Activated CD4-positive, alpha-beta T cell treated with anti-CD3 and anti-CD28 coated beads for 36 hours (primary cell): ENCODE data around the gene MEIOC. TPM values are rescaled to one million over a fixed set of nuclear protein-coding genes. Genes with fewer than 3 reads are reported as not detected.
"Not testable (repeated sequence)": the region's sequence is repeated elsewhere in the genome, so short reads cannot be mapped to it uniquely, and the experiment has no call there.

Experiments
- ATAC-seq: fragments of 200-7000 bp; cut with Tn5 transposase; one replicate; pipeline ENCODE4 v1.10.0; 2021; ENCODE audit warnings: mild to moderate bottlenecking, moderate library complexity
- CTCF ChIA-PET: fragments of 350-600 bp; sonication (Branson Sonifier 250); formaldehyde crosslinking; loops from one replicate; lab custom pipeline; 2021; ENCODE audit warnings: antibody characterized with exemption; lab: Charles Lee
- POLR2A ChIA-PET: fragments of 350-600 bp; sonication (Branson Sonifier 250); formaldehyde crosslinking; loops from one replicate; lab custom pipeline; 2021; ENCODE audit warnings: antibody characterized with exemption, inconsistent platforms; lab: Charles Lee
- DNase-seq: peaks from one replicate; pipeline ENCODE4 v3.0.0-alpha.2; 2020
- H3K27ac Mint-ChIP-seq: one replicate; pipeline ENCODE4 v1.8.0; 2021; ENCODE audit warnings: mixed read lengths
- H3K27me3 Mint-ChIP-seq: one replicate; pipeline ENCODE4 v1.8.0; 2021; ENCODE audit warnings: mixed read lengths
- H3K36me3 Mint-ChIP-seq: one replicate; pipeline ENCODE4 v1.8.0; 2021; ENCODE audit warnings: low read depth, mixed read lengths
- H3K4me1 Mint-ChIP-seq: one replicate; pipeline ENCODE4 v1.8.0; 2021; ENCODE audit warnings: mixed read lengths
- H3K4me3 Mint-ChIP-seq: one replicate; pipeline ENCODE4 v1.8.0; 2021; ENCODE audit warnings: mild to moderate bottlenecking, moderate library complexity, mixed read lengths
- H3K9me3 Mint-ChIP-seq: one replicate; pipeline ENCODE4 v1.8.0; 2021; ENCODE audit warnings: low read depth, mixed read lengths
- intact Hi-C, 2 experiments: fragments of 100-400 bp; cut with DNase I in 1 of 2; cut with micrococcal nuclease in 1 of 2; formaldehyde crosslinking; loops; one replicate each; pipeline versions ENCODE4 v1.14.2 to v1.15.1; 2022 to 2024; cut with DNase I, micrococcal nuclease
- total RNA-seq, 2 experiments: library from RNA; stranded (reverse); gene quantifications; one replicate each; pipeline ENCODE4 v1.2.3, GENCODE V29; 2021

Gene MEIOC
- total RNA-seq, 2 experiments from 2014 or later: 0.18 to 0.53 TPM

DNA sequence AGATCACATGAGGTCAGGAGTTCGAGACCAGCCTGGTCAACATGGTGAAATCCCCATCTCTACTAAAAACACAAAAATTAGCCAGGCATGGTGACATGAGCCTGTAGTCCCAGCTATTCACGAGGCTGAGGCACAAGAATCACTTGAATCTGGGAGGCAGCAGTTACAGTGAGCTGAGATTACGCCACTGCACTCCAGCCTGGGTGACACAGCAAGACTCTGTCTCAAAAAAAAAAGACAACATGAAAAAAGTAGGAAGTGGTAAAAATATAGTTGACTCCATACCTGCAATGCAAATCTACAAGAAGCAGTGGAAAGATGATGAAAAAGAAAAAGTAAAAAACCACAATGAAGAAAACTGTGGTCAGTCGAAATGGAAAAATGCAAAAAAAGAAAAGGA is 27.0 kb downstream of the MEIOC start:
- DNase-seq, H3K27ac Mint-ChIP-seq, H3K4me3 Mint-ChIP-seq, H3K27me3 Mint-ChIP-seq, ATAC-seq, H3K9me3 Mint-ChIP-seq, intact Hi-C loops, POLR2A ChIA-PET: not testable (repeated sequence)
- Mint-ChIP-seq H3K4me1 (peaks cover 13% of the 10 kb centered on the region), H3K36me3 (peaks cover 25% of the 10 kb centered on the region)
- CTCF ChIA-PET: interaction anchor here (1.8 kb wide), 1 partner anchor 10 kb away, joined by 9 read pairs; no protein-coding TSS in a partner anchor

DNA sequence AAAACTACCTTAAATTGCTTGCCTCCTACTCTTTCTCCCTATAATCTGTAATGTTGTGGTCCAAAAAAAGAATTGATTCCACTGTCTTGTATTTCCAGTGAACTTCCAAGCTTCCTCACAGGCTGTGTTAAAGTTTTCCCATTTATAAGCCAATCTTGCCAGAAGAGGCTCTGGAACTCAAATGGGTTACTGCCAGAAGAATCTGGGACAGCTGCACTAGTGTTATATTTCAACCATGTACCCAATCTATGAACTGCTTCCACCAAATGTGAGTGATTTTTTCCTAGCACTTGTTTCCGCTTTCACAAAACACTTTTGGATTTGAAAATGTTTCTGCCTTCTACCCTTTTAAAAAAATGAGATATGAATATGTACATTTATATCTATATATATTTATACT is 31.5 kb downstream of the MEIOC start:
- Mint-ChIP-seq H3K27me3 (no peaks in the 10 kb centered on the region), H3K4me3 (no peak overlapping the region), H3K27ac (no peak overlapping the region), H3K9me3 (no peaks in the 10 kb centered on the region), H3K4me1 (peaks cover 33% of the 10 kb centered on the region), H3K36me3 (peaks cover 16% of the 10 kb centered on the region)
- ChIA-PET POLR2A (interaction anchor here (0.6 to 0.7 kb wide), 2 partner anchors 131 to 631 kb away, joined by 3 to 11 read pairs; partner anchors contain the start of gene FZD2), CTCF (interaction anchor here (1.0 to 1.2 kb wide), 3 partner anchors 21 to 92 kb away, joined by 3 to 6 read pairs (median 4); partner anchors contain the start of gene DBF4B)
- DNase-seq (no peak), ATAC-seq (no peak)
- intact Hi-C loops: loop anchor here in 1 of 2 experiments (2.0 kb wide), 1 partner anchor 373 kb away; the partner anchor contains the start of gene NMT1

DNA sequence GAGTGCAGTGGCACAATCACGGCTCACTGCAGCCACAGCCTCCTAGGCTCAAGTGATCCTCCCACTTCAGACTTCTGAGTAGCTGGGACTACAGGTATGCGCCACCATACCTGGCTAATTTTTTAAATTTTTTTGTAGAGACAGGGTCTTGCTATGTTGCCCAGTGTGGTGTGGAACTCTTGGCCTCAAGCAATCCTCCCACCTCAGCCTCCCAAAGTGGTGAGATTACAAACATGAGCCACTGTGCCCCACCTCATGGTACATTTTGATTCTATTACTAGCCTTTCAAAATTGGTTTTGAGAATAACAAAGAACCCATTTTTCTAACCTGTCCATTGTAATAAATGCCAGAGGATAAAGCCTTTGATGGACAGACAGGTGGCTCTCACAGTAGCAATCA is 31.9 kb downstream of the MEIOC start:
- CTCF ChIA-PET: interaction anchor here (0.6 to 1.2 kb wide), 7 partner anchors 16 to 568 kb away, joined by 3 to 6 read pairs (median 3); partner anchors contain the start of gene DBF4B
- POLR2A ChIA-PET: interaction anchor here (0.7 kb wide), 1 partner anchor 131 kb away, joined by 3 read pairs; the partner anchor contains the start of gene FZD2
- no peak for ATAC-seq

DNA sequence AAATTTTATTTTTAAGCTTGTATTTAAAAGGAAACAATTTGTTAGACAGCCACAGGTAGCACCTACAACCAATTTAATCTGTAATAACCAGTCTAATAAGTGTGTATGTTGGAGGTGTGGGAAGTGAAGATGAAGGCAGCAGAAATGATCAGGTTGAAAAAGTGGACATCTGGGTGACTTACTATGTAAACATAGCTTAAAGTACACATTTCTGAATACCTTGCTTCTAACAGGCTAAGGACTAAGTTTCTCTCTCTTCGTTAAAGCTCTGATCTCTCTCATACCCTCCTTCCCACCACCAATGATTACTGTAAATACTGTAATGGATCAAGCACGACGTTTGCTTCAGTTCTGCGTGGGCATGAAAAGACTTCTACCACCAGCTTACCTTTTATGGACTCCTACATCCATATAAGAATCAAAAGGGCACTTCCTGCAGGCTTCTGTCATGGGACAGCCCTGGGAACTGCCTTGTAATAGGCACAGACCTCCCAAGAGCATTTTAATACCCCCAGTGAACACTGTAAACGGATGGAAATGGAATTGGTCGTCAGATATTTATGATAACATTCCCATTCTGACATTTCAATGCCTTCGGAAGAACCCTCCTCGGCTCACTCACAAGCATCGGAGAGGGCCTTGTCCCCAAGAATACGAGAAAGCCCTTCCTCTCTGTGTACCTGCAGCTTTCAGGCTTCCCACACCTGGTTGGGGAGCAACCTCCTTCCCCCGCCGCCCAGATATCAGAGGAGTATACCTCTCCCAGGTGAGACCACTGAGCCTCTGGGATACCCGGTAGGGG is 32.6 kb downstream of the MEIOC start:
- Mint-ChIP-seq H3K27ac (peak overlapping the region; percentile 93), H3K4me1 (peaks cover 27% of the 10 kb centered on the region), H3K4me3 (peak overlapping the region; percentile 86), H3K27me3 (no peaks in the 10 kb centered on the region), H3K9me3 (no peaks in the 10 kb centered on the region), H3K36me3 (peaks cover 8% of the 10 kb centered on the region)
- ChIA-PET CTCF (interaction anchor here (0.6 to 1.2 kb wide), 8 partner anchors 16 to 568 kb away, joined by 3 to 6 read pairs (median 3); partner anchors contain the start of gene DBF4B), POLR2A (interaction anchor here (0.6 to 1.8 kb wide), 3 partner anchors 19 to 211 kb away, joined by 3 to 6 read pairs (median 3); partner anchors contain the start of genes DBF4B and FZD2)
- DNase-seq: peak; percentile 12
- peak; percentile 20 for ATAC-seq
- intact Hi-C loops: loop anchor here (1.0 to 2.0 kb wide), 4 partner anchors 19 to 372 kb away; partner anchors contain the start of genes DBF4B (in 2 of the 2), EFTUD2 (in 1 of the 2) and NMT1 (in 1 of the 2)

More for the DNA sequence above, 31.9 kb downstream of the MEIOC start:
- Mint-ChIP-seq H3K36me3 (peaks cover 14% of the 10 kb centered on the region), H3K27me3 (no peaks in the 10 kb centered on the region), H3K4me1 (peaks cover 33% of the 10 kb centered on the region), H3K27ac (no peak overlapping the region), H3K9me3 (no peaks in the 10 kb centered on the region), H3K4me3 (peak overlapping the region; percentile 86)
- intact Hi-C loops: loop anchor here in 1 of 2 experiments (2.0 kb wide), 1 partner anchor 373 kb away; the partner anchor contains the start of gene NMT1
- DNase-seq: no peak

DNA sequence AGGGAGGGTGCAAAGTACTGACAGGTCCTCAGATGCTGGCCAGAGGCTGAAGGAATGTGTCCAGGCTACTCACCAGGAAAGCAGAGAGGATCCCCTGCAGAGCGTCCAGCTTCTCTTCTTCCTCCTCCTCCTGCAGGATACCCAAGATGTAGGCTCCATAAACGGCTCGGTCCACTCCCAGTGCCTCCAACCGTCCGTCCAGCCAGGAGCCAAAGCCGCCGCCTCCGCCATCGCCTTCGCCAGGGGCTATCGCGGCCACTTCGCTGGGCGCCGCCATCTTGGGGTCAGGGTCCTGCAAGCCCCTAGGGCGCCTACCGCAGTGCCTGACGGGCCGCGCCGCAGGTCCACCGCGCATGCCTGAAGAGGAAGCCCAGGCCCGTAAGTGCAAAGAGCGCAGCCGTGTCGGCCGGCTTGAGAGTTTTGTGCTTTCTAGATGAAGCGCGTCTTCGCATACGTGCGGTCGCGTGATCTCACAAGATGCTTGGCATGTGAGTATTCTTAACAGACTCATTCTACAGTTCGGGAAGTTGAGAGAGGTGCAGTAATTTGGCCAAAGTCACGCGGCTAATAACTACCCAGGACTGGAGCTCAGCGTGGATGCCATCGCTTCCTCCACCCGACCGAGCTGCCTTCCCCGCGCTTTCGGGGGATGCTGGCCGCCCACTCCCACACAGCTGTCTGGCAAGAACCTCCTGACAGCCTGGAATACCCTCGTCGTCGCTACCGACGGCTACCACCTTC is 33.4 kb downstream of the MEIOC start, which contains the start of gene CCDC43:
Gene CCDC43, minus strand, starts transcription at position 300 of the 741 bp plus-strand sequence. Its CDS starts 23 bp downstream, at position 277.
- Mint-ChIP-seq H3K9me3 (no peaks in the 10 kb centered on the region), H3K4me3 (peak within 1 kb of the TSS; percentile 86), H3K27me3 (no peaks in the 10 kb centered on the region), H3K4me1 (peaks cover 26% of the 10 kb centered on the region), H3K36me3 (peaks cover 8% of the 10 kb centered on the region), H3K27ac (peak within 1 kb of the TSS; percentile 93)
- peak; percentile 95 for DNase-seq
- ATAC-seq: peak; percentile 99
- CTCF ChIA-PET: interaction anchor here (0.7 to 1.0 kb wide), 2 partner anchors 44 to 156 kb away, joined by 3 to 5 read pairs; no protein-coding TSS in a partner anchor
- POLR2A ChIA-PET: interaction anchor here (0.6 to 1.8 kb wide), 3 partner anchors 19 to 211 kb away, joined by 3 to 6 read pairs (median 3); partner anchors contain the start of gene DBF4B
- intact Hi-C loops: loop anchor here (1.0 to 2.0 kb wide), 4 partner anchors 19 to 371 kb away; partner anchors contain the start of genes DBF4B (in 2 of the 2), EFTUD2 (in 1 of the 2) and NMT1 (in 1 of the 2)

DNA sequence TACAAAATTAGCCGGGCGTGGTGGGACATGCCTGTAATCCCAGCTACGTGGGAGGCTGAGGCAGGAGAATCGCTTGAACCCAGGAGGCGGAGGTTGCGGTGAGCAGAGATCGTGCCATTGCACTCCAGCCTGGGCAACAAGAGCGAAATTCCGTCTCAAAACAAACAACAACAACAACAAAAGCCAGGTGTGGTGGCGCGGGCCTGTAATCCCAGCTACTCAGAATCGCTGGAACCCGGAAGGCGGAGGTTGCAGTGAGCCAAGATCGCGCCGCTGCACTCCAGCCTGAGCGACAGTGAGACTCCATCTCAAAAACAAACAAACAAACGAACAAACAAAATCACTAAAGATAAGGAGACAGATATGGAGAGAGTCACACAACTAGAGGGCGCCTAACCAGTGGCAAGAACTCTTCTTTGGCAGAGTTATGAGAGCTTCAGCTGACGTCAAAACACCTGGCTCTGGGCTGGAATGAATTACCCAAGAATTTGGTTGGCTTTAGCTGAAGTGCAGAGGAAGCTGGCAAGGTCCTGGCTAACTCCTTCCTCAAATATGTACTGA is 34.6 kb downstream of the MEIOC start:
- ATAC-seq, H3K9me3 Mint-ChIP-seq, intact Hi-C loops, H3K27me3 Mint-ChIP-seq, H3K36me3 Mint-ChIP-seq: not testable (repeated sequence)
- ChIA-PET CTCF (interaction anchor here (0.5 to 1.3 kb wide), 7 partner anchors 10 to 1301 kb away, joined by 3 to 5 read pairs (median 3); no protein-coding TSS in a partner anchor), POLR2A (interaction anchor here (0.7 kb wide), 1 partner anchor 9 kb away, joined by 5 read pairs; no protein-coding TSS in a partner anchor)
- peak overlapping the region; percentile 86 for H3K4me3 Mint-ChIP-seq
- DNase-seq: peak; percentile 50
- peak overlapping the region; percentile 65 for H3K27ac Mint-ChIP-seq
- peaks cover 26% of the 10 kb centered on the region for H3K4me1 Mint-ChIP-seq

DNA sequence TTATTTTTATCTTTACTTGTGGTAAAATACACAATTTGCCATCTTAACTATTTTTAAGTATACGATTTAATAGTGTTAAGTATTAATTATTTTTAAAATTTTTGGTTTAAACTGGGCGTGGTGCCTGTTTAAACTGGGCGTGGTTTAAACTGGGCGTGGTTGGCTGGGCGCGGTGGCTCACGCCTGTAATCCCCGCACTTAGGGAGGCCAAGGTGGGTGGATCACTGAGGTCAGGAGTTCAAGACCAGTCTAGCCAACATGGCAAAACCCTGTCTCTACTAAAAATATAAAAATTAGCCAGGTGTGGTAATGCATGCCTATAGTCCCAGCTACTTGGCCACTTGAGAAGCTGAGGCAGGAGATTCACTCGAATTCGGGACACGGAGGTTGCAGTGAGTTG is 37.3 kb downstream of the MEIOC start:
- intact Hi-C loops: no loop called here
- POLR2A ChIA-PET: interaction anchor here (0.7 kb wide), 1 partner anchor 39 kb away, joined by 6 read pairs; no protein-coding TSS in a partner anchor

DNA sequence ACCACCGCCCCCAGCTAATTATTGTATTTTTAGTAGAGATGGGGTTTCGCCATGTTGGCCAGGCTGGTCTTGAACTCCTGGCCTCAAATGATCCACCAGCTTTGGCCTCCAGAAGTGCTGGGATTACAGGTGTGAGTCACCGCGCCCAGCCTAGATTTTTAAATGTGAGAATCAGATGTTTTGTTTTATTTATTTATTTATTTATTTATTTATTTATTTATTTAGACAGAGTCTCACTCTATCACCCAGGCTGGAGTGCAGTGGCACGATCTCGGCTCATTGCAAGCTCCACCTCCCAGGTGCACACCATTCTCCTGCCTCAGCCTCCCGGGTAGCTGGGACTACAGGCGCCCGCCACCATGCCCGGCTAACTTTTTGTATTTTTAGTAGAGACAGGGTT is 44.0 kb downstream of the MEIOC start:
- H3K27ac Mint-ChIP-seq, H3K27me3 Mint-ChIP-seq, DNase-seq, H3K36me3 Mint-ChIP-seq, ATAC-seq, H3K9me3 Mint-ChIP-seq, intact Hi-C loops, H3K4me1 Mint-ChIP-seq, H3K4me3 Mint-ChIP-seq: not testable (repeated sequence)
- POLR2A ChIA-PET: interaction anchor here (1.1 kb wide), 1 partner anchor 9 kb away, joined by 5 read pairs; no protein-coding TSS in a partner anchor
- CTCF ChIA-PET: interaction anchor here (1.0 to 1.2 kb wide), 2 partner anchors 8 to 9 kb away, joined by 3 read pairs; partner anchors contain the start of gene DBF4B

More for the DNA sequence above, 37.3 kb downstream of the MEIOC start:
- no peak overlapping the region for H3K27ac Mint-ChIP-seq
- peaks cover 17% of the 10 kb centered on the region for H3K4me1 Mint-ChIP-seq
- peaks cover 2% of the 10 kb centered on the region for H3K36me3 Mint-ChIP-seq
- CTCF ChIA-PET: interaction anchor here (0.6 to 2.0 kb wide), 4 partner anchors 10 to 541 kb away, joined by 3 to 9 read pairs (median 4); partner anchors contain the start of gene DBF4B
- DNase-seq (no peak), ATAC-seq (no peak)
- no peak overlapping the region for H3K4me3 Mint-ChIP-seq
- H3K27me3 Mint-ChIP-seq: no peaks in the 10 kb centered on the region
- no peaks in the 10 kb centered on the region for H3K9me3 Mint-ChIP-seq

DNA sequence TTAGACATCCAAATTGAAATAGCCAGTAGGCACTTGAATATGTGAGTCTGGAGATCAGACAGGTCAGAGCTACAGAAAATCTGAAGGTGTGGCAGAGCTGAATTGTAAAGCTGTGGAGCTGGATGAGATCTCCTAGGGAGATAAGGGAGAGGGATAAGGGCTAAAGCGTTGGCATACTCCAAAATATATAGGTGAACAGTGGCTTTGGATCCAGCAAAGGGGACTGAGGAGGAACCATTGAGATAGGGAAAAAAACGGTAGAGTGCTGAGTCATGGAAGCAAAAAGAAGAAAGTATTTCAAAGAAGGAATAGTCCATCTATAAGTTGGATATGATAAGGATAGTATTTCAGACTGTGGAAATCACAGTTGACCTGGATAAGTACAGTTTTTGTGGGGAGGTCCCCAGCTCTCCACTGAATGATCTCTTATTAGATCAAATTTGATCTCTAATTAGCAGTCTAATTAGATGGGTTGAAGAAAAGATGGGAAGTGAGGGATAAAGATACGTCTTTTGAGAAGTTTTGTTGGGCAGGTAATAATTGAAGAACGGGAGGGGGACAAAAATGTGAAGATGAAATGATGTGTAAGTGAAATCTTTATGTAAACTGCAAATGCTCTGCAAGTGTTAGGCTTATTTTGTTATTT is 51.6 kb downstream of the MEIOC start:
- Mint-ChIP-seq H3K27me3 (peaks cover 5% of the 10 kb centered on the region), H3K9me3 (no peaks in the 10 kb centered on the region), H3K27ac (no peak overlapping the region), H3K4me3 (no peak overlapping the region), H3K4me1 (peaks cover 5% of the 10 kb centered on the region), H3K36me3 (peaks cover 3% of the 10 kb centered on the region)
- no peak for ATAC-seq
- ChIA-PET CTCF (interaction anchor here (0.6 to 1.5 kb wide), 6 partner anchors 8 to 498 kb away, joined by 3 to 6 read pairs (median 3); no protein-coding TSS in a partner anchor), POLR2A (interaction anchor here (1.5 to 1.6 kb wide), 2 partner anchors 18 to 151 kb away, joined by 3 to 6 read pairs; partner anchors contain the start of gene CCDC43)
- intact Hi-C loops: loop anchor here (1.0 kb wide), 6 partner anchors 19 to 353 kb away; partner anchors contain the start of genes CCDC43 (in 2 of the 2), EFTUD2 (in 1 of the 2), GPATCH8 (in 1 of the 2) and NMT1 (in 1 of the 2)
- DNase-seq: no peak
